Retinal pigment epithelial cell (primary cell): ENCODE data around the gene TTC7B.

Experiments used
- DNase-seq: peaks from one replicate; pipeline ENCODE4 v3.0.0-alpha.2; 2010; ENCODE audit warnings: low read depth
- H3K4me3 ChIP-seq: 2 replicates; pipeline ENCODE4 v1.5.1; 2011; ENCODE audit warnings: mild to moderate bottlenecking, low read length, control low read depth, moderate library complexity
- TF ChIP-seq, protein P1 (sequence below): conservative IDR thresholded peaks from 2 replicates; pipeline ENCODE4 v1.5.1; 2011; ENCODE audit warnings: low read depth, low read length, control low read depth, inconsistent platforms

The TTC7B gene

DNA sequence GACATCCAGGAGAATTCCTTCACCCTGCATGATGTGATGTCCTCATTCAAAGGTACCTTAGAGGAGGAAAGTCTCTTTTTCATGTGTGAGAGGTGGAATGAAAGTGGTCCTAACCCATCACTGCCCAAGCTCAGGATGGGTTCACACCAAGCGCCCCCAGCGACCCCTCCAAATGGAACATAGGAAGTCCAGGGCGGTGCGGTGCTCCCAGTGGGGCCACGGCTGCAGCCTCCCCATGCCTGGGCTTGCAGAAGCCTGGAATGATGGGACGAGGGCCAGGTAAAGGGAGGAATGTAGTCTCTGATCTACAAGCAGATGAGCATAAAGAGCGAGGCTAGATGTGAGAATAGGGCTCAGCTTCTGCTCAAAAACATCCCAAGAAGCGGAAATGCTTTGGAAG, 196.3 kb downstream of the TTC7B start:
- DNase-seq, result no peak
- TF ChIP-seq, protein P1, sequence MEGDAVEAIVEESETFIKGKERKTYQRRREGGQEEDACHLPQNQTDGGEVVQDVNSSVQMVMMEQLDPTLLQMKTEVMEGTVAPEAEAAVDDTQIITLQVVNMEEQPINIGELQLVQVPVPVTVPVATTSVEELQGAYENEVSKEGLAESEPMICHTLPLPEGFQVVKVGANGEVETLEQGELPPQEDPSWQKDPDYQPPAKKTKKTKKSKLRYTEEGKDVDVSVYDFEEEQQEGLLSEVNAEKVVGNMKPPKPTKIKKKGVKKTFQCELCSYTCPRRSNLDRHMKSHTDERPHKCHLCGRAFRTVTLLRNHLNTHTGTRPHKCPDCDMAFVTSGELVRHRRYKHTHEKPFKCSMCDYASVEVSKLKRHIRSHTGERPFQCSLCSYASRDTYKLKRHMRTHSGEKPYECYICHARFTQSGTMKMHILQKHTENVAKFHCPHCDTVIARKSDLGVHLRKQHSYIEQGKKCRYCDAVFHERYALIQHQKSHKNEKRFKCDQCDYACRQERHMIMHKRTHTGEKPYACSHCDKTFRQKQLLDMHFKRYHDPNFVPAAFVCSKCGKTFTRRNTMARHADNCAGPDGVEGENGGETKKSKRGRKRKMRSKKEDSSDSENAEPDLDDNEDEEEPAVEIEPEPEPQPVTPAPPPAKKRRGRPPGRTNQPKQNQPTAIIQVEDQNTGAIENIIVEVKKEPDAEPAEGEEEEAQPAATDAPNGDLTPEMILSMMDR, result no peak
- no peak overlapping the region for H3K4me3 ChIP-seq

GRCh38 chr14:90617961-90618360, 198.3 kb downstream of the TTC7B start:
- TF ChIP-seq, protein P1, result no peak
- H3K4me3 ChIP-seq, result no peak overlapping the region

GRCh38 chr14:90616881-90617280, 199.3 kb downstream of the TTC7B start:
- H3K4me3 ChIP-seq, result no peak overlapping the region
- DNase-seq, result no peak
- TF ChIP-seq, protein P1, result no peak

More at GRCh38 chr14:90617961-90618360, 198.3 kb downstream of the TTC7B start:
- DNase-seq, result no peak

DNA sequence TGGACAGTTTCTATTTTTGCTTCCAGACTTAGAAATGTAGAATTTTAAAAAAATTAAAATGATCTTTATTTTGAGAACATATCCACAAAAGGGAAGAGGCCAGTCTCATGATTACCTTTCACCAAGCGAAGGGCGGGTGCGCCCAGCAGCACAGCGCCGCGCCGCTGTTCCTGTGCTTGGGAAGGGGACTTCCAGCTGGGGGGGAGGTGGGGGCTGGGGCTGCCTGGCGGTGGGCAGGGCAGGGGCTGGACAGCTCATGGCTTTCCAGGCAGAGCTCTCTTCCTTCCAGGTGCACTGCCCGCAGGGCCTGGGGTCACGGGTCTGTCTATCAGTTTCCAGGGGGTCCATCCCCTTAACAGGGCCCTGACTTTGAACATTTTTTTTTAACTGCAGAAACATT, 199.9 kb downstream of the TTC7B start:
- DNase-seq, result no peak
- no peak overlapping the region for H3K4me3 ChIP-seq
- TF ChIP-seq, protein P1, result no peak

DNA sequence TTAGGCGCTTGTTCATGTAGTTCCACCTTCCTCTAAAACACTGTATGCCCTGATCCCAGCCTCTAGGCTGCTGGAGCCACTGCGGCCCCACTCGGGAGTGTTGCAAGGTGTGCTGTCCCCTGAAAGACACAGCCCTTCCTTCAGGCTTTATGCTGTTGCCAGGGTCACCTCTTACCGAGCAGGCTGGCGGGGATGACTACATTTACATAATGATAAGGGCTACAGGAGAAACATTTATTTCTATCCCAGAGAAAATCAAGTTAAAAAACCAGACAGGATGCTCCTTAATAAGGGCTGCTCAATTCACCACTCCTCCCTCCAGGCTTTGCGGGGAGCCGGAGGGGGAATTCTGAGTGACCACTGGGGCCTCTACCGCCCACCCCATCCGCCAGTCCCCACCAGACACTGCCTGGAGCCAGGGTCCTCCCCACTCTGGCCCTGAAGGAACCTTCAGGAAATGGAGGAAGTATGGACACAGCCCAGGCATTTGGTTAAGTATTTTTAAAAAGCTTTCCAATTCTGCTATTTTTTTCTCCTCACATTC, 200.6 kb downstream of the TTC7B start:
- no peak for DNase-seq
- TF ChIP-seq, protein P1, result no peak
- no peak overlapping the region for H3K4me3 ChIP-seq

DNA sequence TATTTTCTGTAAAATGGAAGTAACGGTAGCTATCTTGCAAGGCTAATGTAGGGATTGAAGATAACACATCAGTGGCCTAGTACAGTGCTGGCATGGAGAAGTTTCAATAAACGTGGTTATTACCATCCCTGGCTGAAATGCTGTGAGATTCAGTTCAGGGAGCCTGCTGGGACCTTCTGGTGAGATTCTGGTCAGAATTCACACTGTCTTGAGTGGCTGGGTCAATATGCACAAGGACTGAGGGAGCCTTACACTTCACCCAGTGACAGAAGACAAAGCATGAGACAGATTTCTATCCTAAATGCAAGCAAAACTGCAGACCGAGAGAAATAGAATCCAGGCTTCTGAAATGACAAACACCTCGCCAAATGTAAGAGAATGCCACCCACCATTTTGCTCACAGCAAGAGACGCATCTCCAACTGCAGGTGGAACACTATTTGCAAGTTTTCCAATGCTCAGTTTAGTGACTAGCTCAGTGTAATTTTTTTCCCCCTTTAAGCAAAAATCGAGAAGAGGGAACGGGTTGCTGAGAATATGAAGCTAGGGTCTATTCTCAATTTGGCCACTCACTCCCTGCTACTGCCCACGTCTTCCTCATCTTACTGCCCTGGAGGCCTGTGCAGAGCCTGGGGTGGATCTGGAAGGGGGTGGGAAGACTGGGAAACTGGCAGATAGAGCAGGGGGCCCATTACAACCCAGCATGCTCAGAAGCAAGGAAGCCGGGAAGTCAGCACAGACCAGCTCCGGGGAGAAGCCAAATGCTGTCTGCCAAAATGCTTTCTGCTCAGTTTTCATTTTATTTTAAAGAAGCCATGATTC, 201.3 kb downstream of the TTC7B start:
- no peak for DNase-seq
- no peak overlapping the region for H3K4me3 ChIP-seq
- TF ChIP-seq, protein P1, result no peak

GRCh38 chr14:90613997-90614396, 202.2 kb downstream of the TTC7B start:
- no peak for DNase-seq
- TF ChIP-seq, protein P1, result no peak
- H3K4me3 ChIP-seq, result no peak overlapping the region
